ENCODE results near the gene PTPRD.

DNA sequence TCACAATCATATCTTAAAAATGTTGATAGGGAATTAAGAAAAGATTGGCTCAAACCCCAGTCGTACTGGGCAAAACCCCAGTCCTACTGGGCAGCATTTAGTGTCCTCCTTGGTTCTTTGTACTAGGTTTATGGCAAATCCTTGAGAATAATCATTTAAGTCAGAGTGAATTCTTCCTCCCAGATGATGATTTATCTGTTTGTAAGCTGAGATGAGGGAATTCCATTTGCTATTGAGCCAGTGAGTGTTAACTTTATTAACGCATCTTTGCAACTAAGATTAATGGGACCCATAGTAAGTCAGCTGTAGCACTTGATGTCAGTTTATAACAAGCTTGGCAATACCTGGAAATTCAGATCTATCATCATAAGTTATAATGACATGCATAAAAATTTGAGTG is 1991.4 kb downstream of the PTPRD start:
- TF ChIP-seq, protein P1, sequence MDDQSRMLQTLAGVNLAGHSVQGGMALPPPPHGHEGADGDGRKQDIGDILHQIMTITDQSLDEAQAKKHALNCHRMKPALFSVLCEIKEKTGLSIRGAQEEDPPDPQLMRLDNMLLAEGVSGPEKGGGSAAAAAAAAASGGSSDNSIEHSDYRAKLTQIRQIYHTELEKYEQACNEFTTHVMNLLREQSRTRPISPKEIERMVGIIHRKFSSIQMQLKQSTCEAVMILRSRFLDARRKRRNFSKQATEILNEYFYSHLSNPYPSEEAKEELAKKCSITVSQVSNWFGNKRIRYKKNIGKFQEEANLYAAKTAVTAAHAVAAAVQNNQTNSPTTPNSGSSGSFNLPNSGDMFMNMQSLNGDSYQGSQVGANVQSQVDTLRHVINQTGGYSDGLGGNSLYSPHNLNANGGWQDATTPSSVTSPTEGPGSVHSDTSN (CRISPR knock-in tag; IDR thresholded peaks at IDR 0.05): no peak
- TF ChIP-seq ZNF335 (tag by site-specific recombination; conservative IDR thresholded peaks at IDR 0.05) (no peak), CTCF (tag by site-specific recombination; IDR thresholded peaks at IDR 0.05) (no peak), ZNF274 (IDR thresholded peaks at IDR 0.05; ENCODE audit: low read length) (no peak), ZNF274 (tag by site-specific recombination; IDR thresholded peaks at IDR 0.05; ENCODE audit: borderline replicate concordance) (no peak), BCL11A (tag by site-specific recombination; IDR thresholded peaks at IDR 0.05; ENCODE audit: low read depth) (no peak), ZNF626 (tag by site-specific recombination; IDR thresholded peaks at IDR 0.05) (no peak), YY1 (tag by site-specific recombination; IDR thresholded peaks at IDR 0.05) (no peak), ZNF658 (tag by site-specific recombination; IDR thresholded peaks at IDR 0.05) (no peak), TCF7L2 (IDR thresholded peaks at IDR 0.05; ENCODE audit: borderline replicate concordance, low read depth, low read length) (no peak), ZNF398 (tag by site-specific recombination; IDR thresholded peaks at IDR 0.05) (no peak), WT1 (tag by site-specific recombination; IDR thresholded peaks at IDR 0.05) (no peak)
- TF ChIP-seq, protein P2, sequence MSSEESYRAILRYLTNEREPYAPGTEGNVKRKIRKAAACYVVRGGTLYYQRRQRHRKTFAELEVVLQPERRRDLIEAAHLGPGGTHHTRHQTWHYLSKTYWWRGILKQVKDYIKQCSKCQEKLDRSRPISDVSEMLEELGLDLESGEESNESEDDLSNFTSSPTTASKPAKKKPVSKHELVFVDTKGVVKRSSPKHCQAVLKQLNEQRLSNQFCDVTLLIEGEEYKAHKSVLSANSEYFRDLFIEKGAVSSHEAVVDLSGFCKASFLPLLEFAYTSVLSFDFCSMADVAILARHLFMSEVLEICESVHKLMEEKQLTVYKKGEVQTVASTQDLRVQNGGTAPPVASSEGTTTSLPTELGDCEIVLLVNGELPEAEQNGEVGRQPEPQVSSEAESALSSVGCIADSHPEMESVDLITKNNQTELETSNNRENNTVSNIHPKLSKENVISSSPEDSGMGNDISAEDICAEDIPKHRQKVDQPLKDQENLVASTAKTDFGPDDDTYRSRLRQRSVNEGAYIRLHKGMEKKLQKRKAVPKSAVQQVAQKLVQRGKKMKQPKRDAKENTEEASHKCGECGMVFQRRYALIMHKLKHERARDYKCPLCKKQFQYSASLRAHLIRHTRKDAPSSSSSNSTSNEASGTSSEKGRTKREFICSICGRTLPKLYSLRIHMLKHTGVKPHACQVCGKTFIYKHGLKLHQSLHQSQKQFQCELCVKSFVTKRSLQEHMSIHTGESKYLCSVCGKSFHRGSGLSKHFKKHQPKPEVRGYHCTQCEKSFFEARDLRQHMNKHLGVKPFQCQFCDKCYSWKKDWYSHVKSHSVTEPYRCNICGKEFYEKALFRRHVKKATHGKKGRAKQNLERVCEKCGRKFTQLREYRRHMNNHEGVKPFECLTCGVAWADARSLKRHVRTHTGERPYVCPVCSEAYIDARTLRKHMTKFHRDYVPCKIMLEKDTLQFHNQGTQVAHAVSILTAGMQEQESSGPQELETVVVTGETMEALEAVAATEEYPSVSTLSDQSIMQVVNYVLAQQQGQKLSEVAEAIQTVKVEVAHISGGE (tag by site-specific recombination; conservative IDR thresholded peaks at IDR 0.05; ENCODE audit: low read depth): no peak
- TF ChIP-seq, protein P3, sequence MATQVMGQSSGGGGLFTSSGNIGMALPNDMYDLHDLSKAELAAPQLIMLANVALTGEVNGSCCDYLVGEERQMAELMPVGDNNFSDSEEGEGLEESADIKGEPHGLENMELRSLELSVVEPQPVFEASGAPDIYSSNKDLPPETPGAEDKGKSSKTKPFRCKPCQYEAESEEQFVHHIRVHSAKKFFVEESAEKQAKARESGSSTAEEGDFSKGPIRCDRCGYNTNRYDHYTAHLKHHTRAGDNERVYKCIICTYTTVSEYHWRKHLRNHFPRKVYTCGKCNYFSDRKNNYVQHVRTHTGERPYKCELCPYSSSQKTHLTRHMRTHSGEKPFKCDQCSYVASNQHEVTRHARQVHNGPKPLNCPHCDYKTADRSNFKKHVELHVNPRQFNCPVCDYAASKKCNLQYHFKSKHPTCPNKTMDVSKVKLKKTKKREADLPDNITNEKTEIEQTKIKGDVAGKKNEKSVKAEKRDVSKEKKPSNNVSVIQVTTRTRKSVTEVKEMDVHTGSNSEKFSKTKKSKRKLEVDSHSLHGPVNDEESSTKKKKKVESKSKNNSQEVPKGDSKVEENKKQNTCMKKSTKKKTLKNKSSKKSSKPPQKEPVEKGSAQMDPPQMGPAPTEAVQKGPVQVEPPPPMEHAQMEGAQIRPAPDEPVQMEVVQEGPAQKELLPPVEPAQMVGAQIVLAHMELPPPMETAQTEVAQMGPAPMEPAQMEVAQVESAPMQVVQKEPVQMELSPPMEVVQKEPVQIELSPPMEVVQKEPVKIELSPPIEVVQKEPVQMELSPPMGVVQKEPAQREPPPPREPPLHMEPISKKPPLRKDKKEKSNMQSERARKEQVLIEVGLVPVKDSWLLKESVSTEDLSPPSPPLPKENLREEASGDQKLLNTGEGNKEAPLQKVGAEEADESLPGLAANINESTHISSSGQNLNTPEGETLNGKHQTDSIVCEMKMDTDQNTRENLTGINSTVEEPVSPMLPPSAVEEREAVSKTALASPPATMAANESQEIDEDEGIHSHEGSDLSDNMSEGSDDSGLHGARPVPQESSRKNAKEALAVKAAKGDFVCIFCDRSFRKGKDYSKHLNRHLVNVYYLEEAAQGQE (tag by site-specific recombination; IDR thresholded peaks at IDR 0.05): no peak
